PC-9 (cell line): ENCODE results near the gene SGCD. TPM values are rescaled to one million over a fixed set of nuclear protein-coding genes. Genes with fewer than 3 reads are reported as not detected.

Experiments
- BruUV-seq: library from RNA; stranded (reverse); fragments of 400-500 nt; replicated peaks from 2 replicates; lab custom pipeline; 2021; lab: Mats Ljungman, UMichigan
- CTCF ChIA-PET: fragments of 300-600 bp; sonication (Branson Sonifier 250); formaldehyde crosslinking; loops from one replicate; lab custom pipeline; 2022; ENCODE audit warnings: antibody characterized with exemption; lab: Charles Lee
- POLR2A ChIA-PET: fragments of 300-600 bp; sonication (Branson Sonifier 250); formaldehyde crosslinking; loops from one replicate; lab custom pipeline; 2022; ENCODE audit warnings: antibody characterized with exemption; ENCODE audit not compliant: unreplicated experiment; lab: Charles Lee
- DNase-seq, 2 experiments: peaks; one replicate each; pipeline versions ENCODE4 v3.0.0 to v3.0.0-alpha.2; 2015 to 2022; ENCODE audit warnings: mixed read lengths in 1 of 2
- H2AFZ ChIP-seq: fragments of 200-600 bp; sonication (generic); 2 replicates; pipeline ENCODE4 v1.8.1; 2017; ENCODE audit warnings: antibody characterized with exemption
- H3F3A ChIP-seq: fragments of 200-600 bp; sonication (generic); 2 replicates; pipeline ENCODE4 v1.8.1; 2017; ENCODE audit warnings: antibody characterized with exemption, mild to moderate bottlenecking, low read depth; ENCODE audit not compliant: insufficient read depth
- H3K27ac ChIP-seq: fragments of 200-600 bp; sonication (generic); 2 replicates; pipeline ENCODE4 v1.6.1; 2016; ENCODE audit warnings: mixed run types
- H3K27me3 ChIP-seq: fragments of 200-600 bp; sonication (generic); 2 replicates; pipeline ENCODE4 v1.6.1; 2016; ENCODE audit warnings: low read depth, mixed run types; ENCODE audit not compliant: insufficient read depth
- H3K36me3 ChIP-seq: fragments of 200-600 bp; sonication (generic); 2 replicates; pipeline ENCODE4 v1.6.1; 2016; ENCODE audit warnings: low read depth, mixed run types
- H3K4me1 ChIP-seq: fragments of 200-600 bp; sonication (generic); replicated peaks from 2 replicates; pipeline ENCODE4 v1.6.1; 2016; ENCODE audit warnings: mixed run types; ENCODE audit not compliant: insufficient read depth
- H3K4me2 ChIP-seq: fragments of 200-600 bp; sonication (generic); 2 replicates; pipeline ENCODE4 v1.6.1; 2017; ENCODE audit warnings: mixed run types
- H3K4me3 ChIP-seq: fragments of 200-600 bp; sonication (generic); 2 replicates; pipeline ENCODE4 v1.6.1; 2016; ENCODE audit warnings: mixed run types
- H3K79me2 ChIP-seq: fragments of 200-600 bp; sonication (generic); 2 replicates; pipeline ENCODE4 v1.6.1; 2017; ENCODE audit warnings: low read depth, mixed run types
- H3K9me2 ChIP-seq: fragments of 200-600 bp; sonication (generic); 2 replicates; pipeline ENCODE4 v1.8.1; 2017; ENCODE audit warnings: mild to moderate bottlenecking; ENCODE audit not compliant: insufficient read depth
- H3K9me3 ChIP-seq: fragments of 200-600 bp; sonication (generic); 2 replicates; pipeline ENCODE4 v1.8.1; 2016; ENCODE audit warnings: low read depth; ENCODE audit not compliant: insufficient read depth
- H4K20me1 ChIP-seq: fragments of 200-600 bp; sonication (generic); 2 replicates; pipeline ENCODE4 v1.8.1; 2017; ENCODE audit not compliant: insufficient read depth
- EZH2 ChIP-seq: fragments of 200-600 bp; sonication (generic); IDR thresholded peaks from 2 replicates; pipeline ENCODE4 v1.8.0; 2017; ENCODE audit warnings: antibody characterized with exemption, low read depth
- intact Hi-C: fragments of 100-400 bp; cut with micrococcal nuclease; formaldehyde crosslinking; loops from one replicate; pipeline ENCODE4 v1.10.0; 2022; ENCODE audit not compliant: unreplicated experiment
- total RNA-seq: library from RNA; stranded (reverse); gene quantifications from 2 replicates; pipeline ENCODE4 v1.2.3, GENCODE V29; 2021
- TF ChIP-seq, protein P1 (sequence below): fragments of 200-600 bp; sonication (generic); conservative IDR thresholded peaks from 2 replicates; pipeline ENCODE4 v1.6.1; 2017; ENCODE audit warnings: mixed run types, antibody characterized with exemption, mild to moderate bottlenecking, moderate library complexity

Gene SGCD
- total RNA-seq, 1 experiment from 2014 or later = not detected

DNA sequence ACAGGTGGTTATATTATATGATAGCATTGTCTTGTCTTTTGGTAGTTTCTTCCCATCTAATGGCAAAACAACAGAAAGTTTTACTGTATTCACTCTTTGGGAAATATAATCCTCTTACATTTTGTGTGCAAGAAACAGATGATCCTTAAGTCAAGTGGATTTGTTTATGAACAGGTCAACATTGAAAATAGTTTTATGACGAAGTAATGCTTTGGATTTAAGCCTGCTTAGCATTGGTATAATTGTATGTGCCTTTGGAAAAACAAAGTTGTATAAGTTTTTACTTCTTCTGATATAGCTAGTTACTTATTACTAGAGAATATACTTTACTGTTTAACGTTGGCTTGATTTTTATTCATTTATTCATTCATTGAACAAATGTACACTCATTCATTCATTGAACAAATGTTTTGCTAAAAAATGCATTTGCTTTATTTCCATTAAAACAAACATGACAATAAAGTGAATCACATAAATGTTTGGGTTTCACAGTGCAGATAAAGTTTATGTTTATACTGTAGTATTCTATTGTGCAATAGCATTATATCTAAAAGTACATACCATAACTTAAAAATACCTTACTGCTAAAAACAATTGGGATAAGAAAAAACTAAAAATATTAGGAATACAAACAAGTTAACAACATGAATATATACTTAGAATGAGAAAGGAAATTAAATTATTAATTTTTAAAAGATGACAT, 12.3 kb downstream of the SGCD start:
- Histone ChIP-seq H3K36me3 (no peaks in the 10 kb centered on the region), H3K79me2 (no peaks in the 10 kb centered on the region), H3K9me2 (no peaks in the 10 kb centered on the region), H3K4me3 (no peak overlapping the region), H3K9me3 (no peaks in the 10 kb centered on the region), H3K27ac (no peak overlapping the region), H4K20me1 (no peaks in the 10 kb centered on the region), H3F3A (no peaks in the 10 kb centered on the region), H3K4me2 (no peak overlapping the region), H2AFZ (no peak overlapping the region), H3K27me3 (no peaks in the 10 kb centered on the region), H3K4me1 (no peaks in the 10 kb centered on the region)
- intact Hi-C loops = no loop called here
- no peak for TF ChIP-seq EZH2
- TF ChIP-seq, protein P1, sequence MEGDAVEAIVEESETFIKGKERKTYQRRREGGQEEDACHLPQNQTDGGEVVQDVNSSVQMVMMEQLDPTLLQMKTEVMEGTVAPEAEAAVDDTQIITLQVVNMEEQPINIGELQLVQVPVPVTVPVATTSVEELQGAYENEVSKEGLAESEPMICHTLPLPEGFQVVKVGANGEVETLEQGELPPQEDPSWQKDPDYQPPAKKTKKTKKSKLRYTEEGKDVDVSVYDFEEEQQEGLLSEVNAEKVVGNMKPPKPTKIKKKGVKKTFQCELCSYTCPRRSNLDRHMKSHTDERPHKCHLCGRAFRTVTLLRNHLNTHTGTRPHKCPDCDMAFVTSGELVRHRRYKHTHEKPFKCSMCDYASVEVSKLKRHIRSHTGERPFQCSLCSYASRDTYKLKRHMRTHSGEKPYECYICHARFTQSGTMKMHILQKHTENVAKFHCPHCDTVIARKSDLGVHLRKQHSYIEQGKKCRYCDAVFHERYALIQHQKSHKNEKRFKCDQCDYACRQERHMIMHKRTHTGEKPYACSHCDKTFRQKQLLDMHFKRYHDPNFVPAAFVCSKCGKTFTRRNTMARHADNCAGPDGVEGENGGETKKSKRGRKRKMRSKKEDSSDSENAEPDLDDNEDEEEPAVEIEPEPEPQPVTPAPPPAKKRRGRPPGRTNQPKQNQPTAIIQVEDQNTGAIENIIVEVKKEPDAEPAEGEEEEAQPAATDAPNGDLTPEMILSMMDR = no peak
- POLR2A ChIA-PET = no interaction called here
- CTCF ChIA-PET = no interaction called here
- BruUV-seq = no TSS peak
- DNase-seq = no peak

DNA sequence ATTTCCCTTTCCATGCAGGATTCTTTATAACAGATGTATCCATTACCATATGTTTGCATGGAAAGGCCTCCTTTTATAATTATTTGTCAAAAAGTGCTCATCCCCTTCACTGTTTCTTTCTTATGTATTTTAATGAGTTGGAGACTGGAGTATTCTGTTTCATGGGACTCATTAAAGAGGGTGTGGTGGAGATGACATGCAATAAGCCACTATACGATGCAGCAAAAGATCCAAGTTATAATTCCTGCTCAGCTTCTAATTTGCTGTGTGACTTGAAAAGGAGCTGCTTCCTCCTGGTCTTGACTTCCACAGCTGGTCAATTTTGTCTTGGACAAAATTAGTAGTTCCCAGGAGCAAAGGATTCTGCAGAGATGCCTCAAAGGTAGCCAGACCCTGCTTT, 13.9 kb downstream of the SGCD start:
- Histone ChIP-seq H3K4me1 (no peaks in the 10 kb centered on the region), H3K4me3 (no peak overlapping the region), H3F3A (no peaks in the 10 kb centered on the region), H4K20me1 (no peaks in the 10 kb centered on the region), H2AFZ (no peak overlapping the region), H3K79me2 (no peaks in the 10 kb centered on the region), H3K9me2 (no peaks in the 10 kb centered on the region), H3K27ac (no peak overlapping the region), H3K27me3 (no peaks in the 10 kb centered on the region), H3K4me2 (no peak overlapping the region), H3K36me3 (no peaks in the 10 kb centered on the region), H3K9me3 (no peaks in the 10 kb centered on the region)
- DNase-seq = no peak
- CTCF ChIA-PET = no interaction called here
- intact Hi-C loops = no loop called here
- BruUV-seq = no TSS peak
- TF ChIP-seq EZH2 = no peak
- TF ChIP-seq, protein P1 = no peak
- POLR2A ChIA-PET = no interaction called here

DNA sequence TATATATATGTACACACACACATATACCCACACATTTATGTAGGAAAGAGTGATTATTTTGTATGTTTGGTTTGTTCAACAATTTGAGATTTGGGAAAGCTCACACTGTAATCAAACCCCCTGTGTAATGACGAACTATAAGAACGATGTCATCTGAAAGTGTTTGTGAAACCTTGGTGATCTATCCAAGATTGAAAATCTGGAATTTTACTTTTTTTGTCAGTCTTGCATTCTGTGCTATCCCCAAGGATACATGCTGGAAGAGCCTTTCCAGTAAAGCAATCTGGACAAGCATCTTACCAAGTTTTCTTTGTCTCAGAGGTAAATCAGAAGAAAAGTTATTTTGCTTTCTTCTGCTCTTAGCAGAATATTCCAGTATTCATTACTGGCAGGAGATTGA, 23.3 kb downstream of the SGCD start:
- POLR2A ChIA-PET = no interaction called here
- CTCF ChIA-PET = no interaction called here
- DNase-seq = no peak
- no peaks in the 10 kb centered on the region for H3K4me1 ChIP-seq
- H3K9me3 ChIP-seq = no peaks in the 10 kb centered on the region
- no peak overlapping the region for H2AFZ ChIP-seq
- no peaks in the 10 kb centered on the region for H3F3A ChIP-seq
- H3K9me2 ChIP-seq = no peaks in the 10 kb centered on the region
- H3K4me2 ChIP-seq = no peak overlapping the region
- H3K36me3 ChIP-seq = no peaks in the 10 kb centered on the region
- intact Hi-C loops = no loop called here
- TF ChIP-seq, protein P1 = no peak
- no peak for TF ChIP-seq EZH2
- BruUV-seq = no TSS peak
- no peaks in the 10 kb centered on the region for H4K20me1 ChIP-seq
- H3K27ac ChIP-seq = no peak overlapping the region
- no peak overlapping the region for H3K4me3 ChIP-seq
- no peaks in the 10 kb centered on the region for H3K79me2 ChIP-seq
- H3K27me3 ChIP-seq = no peaks in the 10 kb centered on the region
